GM19397 (cell line): ENCODE measurements around the gene SEMA5A.

Experiments used
- ATAC-seq: cut with Tn5 transposase; IDR thresholded peaks from one replicate; pipeline ENCODE4 v1.9.1; 2021; ENCODE audit warnings: mild to moderate bottlenecking, moderate library complexity; ENCODE audit not compliant: unreplicated experiment

Gene SEMA5A

DNA sequence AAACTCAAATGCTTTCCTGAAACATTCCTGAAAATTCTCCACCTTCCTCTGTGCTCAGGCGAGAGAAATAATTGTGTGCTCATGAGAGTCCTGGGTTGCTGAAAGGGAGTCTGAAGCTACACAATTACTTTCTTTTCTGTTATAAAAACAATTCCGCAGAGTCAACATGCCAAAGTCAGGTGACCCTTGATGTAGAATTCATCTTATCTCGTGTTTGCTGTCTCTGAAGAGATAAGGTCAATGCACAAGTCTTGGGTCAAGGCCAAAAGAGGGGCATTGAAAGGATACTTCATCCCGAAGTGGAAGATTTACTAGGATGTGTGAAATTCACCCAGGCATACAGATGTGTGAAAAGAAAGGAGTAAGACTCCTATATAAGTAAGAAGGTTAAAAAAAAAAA is 493.5 kb downstream of the SEMA5A start:
- no peak for ATAC-seq

GRCh38 chr5:9051779-9052178 is 494.1 kb downstream of the SEMA5A start:
- no peak for ATAC-seq

GRCh38 chr5:9047932-9048331 is 497.9 kb downstream of the SEMA5A start:
- ATAC-seq = no peak

GRCh38 chr5:9046756-9047481 is 499.0 kb downstream of the SEMA5A start:
- no peak for ATAC-seq

DNA sequence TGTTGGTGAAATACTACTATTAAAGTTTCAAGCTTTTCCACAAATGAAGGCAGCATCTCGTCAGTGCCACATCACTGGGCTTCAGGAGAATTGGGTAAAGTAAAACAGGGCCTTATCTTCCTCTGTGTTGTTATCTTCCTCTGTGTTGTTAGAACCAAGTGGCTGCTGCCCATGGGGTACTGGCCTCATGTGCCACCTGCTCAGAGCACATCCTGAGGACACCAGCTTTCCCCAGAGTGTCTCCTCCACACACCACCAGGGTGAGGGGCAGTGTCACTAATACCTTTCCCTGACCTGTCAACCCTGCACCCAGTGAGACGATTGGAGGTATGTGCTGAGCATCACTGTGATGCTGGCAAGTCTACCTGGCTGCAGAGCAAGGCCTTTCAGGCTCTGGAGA is 499.9 kb downstream of the SEMA5A start:
- no peak for ATAC-seq

DNA sequence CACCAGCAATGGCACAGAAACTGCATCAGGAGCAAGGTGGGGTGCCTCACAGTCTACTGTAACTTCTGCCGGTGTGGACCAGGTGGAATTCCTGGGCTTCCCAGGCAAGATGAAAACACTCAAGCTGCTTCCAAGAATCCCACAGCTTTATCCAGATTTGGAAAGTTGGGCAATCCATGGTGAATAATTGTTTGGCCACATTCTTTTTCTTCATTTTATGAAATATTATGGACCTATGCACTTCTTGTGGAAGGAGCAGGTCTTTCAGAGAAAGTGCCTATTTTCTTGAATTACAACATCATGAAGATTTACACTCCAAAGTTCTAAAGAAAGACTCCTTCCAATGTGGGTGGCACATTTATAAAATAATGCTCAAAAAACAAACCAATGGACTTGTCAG is 503.6 kb downstream of the SEMA5A start:
- no peak for ATAC-seq

DNA sequence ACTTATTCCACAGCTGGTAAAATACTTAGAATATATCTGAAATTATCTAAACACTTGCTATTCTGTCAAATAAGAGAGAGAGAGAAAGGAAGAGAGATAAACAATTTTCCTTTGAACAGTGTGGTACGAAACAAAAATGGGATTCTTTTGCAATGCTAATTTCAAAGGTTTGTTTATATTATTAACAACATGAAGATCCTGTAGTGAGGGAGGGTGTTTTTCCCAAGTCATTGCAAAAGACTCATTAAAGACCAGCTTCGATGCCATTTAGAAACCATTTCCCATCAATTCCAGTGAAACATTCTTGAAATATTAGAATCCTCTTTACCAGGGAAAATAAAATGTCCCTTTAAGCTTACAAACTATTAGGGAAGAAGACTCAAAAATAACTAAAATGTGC is 505.4 kb downstream of the SEMA5A start:
- no peak for ATAC-seq

DNA sequence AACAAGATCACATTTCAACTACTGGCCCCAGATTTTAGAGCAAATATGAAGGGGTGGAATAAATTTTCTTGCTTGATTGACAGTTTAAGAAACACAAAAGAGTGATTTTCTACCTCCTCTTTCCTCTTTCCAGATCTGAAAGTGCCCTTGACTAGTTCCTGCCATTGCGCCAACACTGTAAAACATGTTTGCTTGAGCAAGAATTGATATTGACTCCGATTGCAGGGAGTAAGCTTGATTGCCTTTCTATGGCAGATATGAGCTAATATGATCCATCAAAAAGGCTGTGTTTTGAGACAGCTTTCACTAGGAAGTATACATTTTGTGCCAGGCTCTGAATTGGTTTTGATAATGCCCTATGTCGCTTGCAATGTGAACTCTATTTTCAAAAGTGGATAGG is 508.8 kb downstream of the SEMA5A start:
- ATAC-seq = no peak

- ATAC-seq = no peak
Observed at GRCh38 chr5:9035346-9035745, 510.5 kb downstream of the SEMA5A start.

- no peak for ATAC-seq
Observed at GRCh38 chr5:9034649-9035048, 511.2 kb downstream of the SEMA5A start.

DNA sequence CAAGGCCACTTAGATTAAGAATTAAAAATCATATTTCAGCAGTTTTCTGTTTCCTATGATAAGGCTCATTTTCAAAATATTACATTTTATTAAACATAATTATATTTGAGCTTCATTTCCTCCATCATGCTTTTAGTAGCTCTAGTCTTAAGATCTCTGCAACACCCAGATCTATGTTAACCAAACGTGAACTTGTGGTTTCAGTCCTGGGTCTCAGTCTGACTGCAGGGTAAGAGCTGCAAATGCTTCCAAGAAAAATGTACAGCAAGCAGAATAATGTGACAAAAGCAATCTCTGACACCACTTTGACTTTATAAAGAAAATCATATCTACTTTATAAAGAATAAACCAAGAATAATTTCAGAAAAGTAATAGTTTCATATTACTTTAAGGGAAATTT is 512.4 kb downstream of the SEMA5A start:
- no peak for ATAC-seq

DNA sequence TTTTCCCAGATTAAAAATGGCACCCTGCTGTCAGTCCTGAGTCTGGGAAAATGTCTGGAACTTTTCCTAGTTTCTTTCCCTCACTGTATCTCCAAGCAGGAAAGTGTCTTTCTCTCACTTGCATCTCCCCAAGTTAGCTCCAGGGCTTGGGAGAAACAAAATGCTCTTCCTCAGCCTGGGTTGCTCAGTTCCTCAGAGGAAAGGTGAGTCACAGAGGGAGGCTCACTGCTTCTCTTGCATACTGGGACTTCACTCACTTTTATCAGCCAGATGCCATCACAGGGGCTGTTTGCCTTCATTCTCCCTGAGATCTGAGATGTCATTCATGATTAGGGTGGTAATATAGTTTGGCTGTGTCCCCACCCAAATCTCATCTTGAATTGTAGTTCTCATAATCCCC is 519.9 kb downstream of the SEMA5A start:
- no peak for ATAC-seq

DNA sequence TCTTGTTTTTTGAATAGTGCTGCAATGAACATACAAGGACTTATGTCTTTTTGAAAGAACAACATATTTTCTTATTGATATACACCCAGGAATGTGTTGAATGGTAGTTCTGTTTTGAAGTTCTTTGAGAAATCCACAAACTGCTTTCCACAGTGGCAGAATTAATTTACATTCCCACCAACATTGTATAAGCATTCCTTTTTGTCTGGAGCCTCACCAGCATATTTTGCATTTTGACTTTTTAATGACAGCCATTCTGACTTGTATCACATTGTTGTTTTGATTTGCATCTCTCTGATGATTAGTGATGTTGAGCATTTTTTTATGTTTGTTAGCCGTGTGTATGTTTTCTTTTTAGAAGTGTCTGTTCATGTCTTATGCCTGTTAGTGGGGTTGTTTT is 524.9 kb downstream of the SEMA5A start:
- ATAC-seq = no peak

GRCh38 chr5:9015937-9016270 is 530.0 kb downstream of the SEMA5A start:
- no peak for ATAC-seq

GRCh38 chr5:9015260-9015936 is 530.5 kb downstream of the SEMA5A start:
- ATAC-seq = no peak

DNA sequence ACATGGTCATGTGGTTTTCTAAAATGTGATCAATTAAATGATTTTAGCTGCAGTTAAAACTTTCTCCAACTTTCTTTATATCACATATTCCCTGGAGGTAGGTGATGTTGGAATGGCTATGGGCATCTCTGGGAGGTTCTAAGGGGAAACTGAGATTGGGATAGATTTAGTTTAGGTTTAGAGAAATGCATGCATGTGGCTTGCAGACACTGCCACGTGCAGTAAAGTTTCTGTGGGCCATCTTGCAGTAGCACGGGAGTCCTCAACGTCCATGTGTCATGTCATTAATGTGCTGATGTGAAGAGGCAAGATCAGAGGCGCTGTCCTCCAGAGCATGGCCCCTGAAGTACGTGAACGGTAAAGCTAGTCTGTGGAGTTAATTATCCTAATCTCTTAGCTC is 532.7 kb downstream of the SEMA5A start:
- ATAC-seq = no peak

DNA sequence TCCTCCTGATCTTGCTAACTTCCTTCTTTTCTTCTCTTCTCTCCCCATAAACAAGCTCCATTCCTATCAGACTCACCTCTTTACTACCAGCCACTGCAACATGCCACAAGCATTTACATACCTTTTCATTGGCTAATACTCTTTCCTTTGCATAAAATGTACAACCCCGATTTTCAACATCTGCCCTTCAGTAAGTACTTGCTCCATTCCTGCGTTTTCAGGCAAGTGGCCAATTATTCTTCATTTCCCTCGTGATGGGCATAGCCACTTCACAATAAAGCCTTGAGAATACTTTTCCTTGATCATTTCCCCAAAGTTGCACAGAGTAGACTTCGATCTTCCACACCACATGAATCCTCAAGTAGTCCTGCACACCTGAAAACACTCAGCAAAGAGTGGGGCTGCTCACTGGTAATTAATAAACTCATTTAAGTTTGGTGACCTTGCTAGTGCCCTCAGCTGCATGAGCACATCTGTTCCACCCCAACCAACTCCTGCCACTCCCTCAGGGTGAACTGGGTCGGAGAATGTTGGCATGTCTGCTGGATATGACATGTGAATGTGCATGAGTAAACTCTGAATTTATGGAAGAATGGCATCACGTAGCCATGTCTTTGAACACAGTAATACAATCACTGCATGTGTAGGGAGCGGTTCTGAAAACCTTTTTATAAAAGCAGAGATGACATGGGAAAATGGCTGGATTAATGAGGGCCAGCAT is 535.8 kb downstream of the SEMA5A start:
- ATAC-seq = no peak

DNA sequence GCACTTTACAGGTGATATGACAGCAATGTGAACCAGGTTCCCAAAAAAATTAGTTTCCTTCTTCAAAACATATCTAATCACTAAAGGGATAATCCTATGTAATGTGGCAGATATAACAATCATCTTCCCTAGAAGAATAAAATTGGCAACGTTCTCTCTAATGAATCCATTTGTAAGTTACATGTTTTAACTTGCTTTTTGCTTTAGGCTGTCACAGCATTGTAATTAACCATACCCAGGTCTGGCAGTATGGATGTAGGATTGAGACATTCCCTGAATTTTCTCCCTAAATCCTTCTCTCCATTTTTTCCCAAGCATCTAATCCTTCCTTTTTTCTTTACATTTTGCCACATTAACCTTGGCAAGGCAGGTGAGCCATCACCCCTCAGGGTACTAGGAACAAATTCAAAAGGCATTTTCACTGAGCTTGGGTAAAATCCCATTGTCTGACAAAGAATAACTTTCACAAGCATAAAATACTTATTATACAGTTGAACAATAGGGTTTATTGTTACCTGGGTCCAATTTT is 548.3 kb downstream of the SEMA5A start:
- no peak for ATAC-seq

DNA sequence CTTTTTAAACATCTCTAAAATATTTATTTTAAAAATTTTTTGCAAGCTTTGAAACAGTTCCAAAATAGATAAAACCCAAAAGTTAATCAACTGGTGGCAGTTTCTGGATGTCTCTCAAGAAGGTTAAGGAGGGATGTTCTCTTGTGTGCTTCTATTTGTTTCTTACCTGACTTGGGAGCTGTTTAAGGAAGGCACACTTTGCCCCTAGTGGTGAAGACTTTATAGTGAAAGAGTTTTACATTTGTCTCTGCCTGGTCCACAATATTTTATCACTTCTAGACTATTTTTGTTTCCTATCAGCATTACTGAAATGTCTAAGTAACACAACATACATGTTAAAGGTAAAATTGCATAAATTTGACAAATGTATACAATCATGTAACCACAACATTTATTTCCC is 552.8 kb downstream of the SEMA5A start:
- ATAC-seq = no peak
